ENCODE measurements around the gene IL6ST. TPM values are rescaled to one million over a fixed set of nuclear protein-coding genes. Genes with fewer than 3 reads are reported as not detected.

The IL6ST gene
- total and polyA plus RNA-seq, 4 donors, result 51.3 to 438 (median 109) TPM

DNA sequence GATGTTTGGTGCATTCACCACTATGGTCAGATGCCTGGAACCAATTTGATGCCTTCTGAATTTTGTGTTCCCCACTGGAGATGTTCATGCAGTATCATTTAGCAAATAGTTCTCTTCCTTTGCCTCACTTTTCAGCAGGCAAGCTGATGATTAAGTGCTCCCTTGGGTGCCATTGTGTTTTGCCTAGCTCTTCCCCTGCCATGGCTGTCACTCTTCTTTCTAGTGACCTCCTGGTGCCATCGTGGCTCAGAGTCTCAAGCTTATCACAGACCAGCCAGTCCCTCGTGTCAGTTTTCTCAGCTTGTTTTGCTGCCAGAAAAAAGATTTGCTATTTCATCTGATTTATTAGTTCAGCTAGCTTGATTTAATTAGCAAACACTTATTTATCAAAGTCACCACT lies 102.3 kb downstream of the IL6ST start:
- DNase-seq (ENCODE audit: low spot score), result no peak
- TF ChIP-seq HNF4A (conservative IDR thresholded peaks at IDR 0.05), result no peak
- TF ChIP-seq, protein P1, sequence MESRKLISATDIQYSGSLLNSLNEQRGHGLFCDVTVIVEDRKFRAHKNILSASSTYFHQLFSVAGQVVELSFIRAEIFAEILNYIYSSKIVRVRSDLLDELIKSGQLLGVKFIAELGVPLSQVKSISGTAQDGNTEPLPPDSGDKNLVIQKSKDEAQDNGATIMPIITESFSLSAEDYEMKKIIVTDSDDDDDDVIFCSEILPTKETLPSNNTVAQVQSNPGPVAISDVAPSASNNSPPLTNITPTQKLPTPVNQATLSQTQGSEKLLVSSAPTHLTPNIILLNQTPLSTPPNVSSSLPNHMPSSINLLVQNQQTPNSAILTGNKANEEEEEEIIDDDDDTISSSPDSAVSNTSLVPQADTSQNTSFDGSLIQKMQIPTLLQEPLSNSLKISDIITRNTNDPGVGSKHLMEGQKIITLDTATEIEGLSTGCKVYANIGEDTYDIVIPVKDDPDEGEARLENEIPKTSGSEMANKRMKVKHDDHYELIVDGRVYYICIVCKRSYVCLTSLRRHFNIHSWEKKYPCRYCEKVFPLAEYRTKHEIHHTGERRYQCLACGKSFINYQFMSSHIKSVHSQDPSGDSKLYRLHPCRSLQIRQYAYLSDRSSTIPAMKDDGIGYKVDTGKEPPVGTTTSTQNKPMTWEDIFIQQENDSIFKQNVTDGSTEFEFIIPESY (IDR thresholded peaks at IDR 0.05), result no peak
- TF ChIP-seq SP1 (IDR thresholded peaks at IDR 0.05), result no peak
- no peak for TF ChIP-seq JUND (IDR thresholded peaks at IDR 0.05)
- no peak for TF ChIP-seq YY1 (IDR thresholded peaks at IDR 0.05)
- TF ChIP-seq, protein P2, sequence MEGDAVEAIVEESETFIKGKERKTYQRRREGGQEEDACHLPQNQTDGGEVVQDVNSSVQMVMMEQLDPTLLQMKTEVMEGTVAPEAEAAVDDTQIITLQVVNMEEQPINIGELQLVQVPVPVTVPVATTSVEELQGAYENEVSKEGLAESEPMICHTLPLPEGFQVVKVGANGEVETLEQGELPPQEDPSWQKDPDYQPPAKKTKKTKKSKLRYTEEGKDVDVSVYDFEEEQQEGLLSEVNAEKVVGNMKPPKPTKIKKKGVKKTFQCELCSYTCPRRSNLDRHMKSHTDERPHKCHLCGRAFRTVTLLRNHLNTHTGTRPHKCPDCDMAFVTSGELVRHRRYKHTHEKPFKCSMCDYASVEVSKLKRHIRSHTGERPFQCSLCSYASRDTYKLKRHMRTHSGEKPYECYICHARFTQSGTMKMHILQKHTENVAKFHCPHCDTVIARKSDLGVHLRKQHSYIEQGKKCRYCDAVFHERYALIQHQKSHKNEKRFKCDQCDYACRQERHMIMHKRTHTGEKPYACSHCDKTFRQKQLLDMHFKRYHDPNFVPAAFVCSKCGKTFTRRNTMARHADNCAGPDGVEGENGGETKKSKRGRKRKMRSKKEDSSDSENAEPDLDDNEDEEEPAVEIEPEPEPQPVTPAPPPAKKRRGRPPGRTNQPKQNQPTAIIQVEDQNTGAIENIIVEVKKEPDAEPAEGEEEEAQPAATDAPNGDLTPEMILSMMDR (IDR thresholded peaks at IDR 0.05; ENCODE audit: low read depth, low read length, missing input control), result no peak
- no peak for TF ChIP-seq HNF4G (IDR thresholded peaks at IDR 0.05)
- no peak for TF ChIP-seq RXRA (IDR thresholded peaks at IDR 0.05)
- no peak for TF ChIP-seq GABPA (IDR thresholded peaks at IDR 0.05 in 1 of 2, conservative IDR thresholded peaks at IDR 0.05 in 1 of 2)
- TF ChIP-seq, protein P3, sequence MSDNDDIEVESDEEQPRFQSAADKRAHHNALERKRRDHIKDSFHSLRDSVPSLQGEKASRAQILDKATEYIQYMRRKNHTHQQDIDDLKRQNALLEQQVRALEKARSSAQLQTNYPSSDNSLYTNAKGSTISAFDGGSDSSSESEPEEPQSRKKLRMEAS (IDR thresholded peaks at IDR 0.05), result no peak
- TF ChIP-seq TAF1 (conservative IDR thresholded peaks at IDR 0.05), result no peak
- TF ChIP-seq, protein P4, sequence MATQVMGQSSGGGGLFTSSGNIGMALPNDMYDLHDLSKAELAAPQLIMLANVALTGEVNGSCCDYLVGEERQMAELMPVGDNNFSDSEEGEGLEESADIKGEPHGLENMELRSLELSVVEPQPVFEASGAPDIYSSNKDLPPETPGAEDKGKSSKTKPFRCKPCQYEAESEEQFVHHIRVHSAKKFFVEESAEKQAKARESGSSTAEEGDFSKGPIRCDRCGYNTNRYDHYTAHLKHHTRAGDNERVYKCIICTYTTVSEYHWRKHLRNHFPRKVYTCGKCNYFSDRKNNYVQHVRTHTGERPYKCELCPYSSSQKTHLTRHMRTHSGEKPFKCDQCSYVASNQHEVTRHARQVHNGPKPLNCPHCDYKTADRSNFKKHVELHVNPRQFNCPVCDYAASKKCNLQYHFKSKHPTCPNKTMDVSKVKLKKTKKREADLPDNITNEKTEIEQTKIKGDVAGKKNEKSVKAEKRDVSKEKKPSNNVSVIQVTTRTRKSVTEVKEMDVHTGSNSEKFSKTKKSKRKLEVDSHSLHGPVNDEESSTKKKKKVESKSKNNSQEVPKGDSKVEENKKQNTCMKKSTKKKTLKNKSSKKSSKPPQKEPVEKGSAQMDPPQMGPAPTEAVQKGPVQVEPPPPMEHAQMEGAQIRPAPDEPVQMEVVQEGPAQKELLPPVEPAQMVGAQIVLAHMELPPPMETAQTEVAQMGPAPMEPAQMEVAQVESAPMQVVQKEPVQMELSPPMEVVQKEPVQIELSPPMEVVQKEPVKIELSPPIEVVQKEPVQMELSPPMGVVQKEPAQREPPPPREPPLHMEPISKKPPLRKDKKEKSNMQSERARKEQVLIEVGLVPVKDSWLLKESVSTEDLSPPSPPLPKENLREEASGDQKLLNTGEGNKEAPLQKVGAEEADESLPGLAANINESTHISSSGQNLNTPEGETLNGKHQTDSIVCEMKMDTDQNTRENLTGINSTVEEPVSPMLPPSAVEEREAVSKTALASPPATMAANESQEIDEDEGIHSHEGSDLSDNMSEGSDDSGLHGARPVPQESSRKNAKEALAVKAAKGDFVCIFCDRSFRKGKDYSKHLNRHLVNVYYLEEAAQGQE (IDR thresholded peaks at IDR 0.05), result no peak
- no peak for TF ChIP-seq RAD21 (IDR thresholded peaks at IDR 0.05)
- no peak for TF ChIP-seq NR2F2 (IDR thresholded peaks at IDR 0.05)
- no peak for TF ChIP-seq FOXA2 (IDR thresholded peaks at IDR 0.05)
- H3K36me3 ChIP-seq (ENCODE audit: control insufficient read depth in 4 of 4, insufficient read depth in 3 of 4, low read depth in 1 of 4, low read length in 3 of 4), result no peaks in the 10 kb centered on the region
- H3K27ac ChIP-seq (ENCODE audit: low read depth in 1 of 2, low read length in 2 of 2), result no peak overlapping the region
- no peaks in the 10 kb centered on the region for H3K9me3 ChIP-seq (ENCODE audit: control insufficient read depth in 4 of 4, low read length in 3 of 4)
- no peaks in the 10 kb centered on the region for H3K27me3 ChIP-seq (ENCODE audit: control insufficient read depth in 4 of 4, insufficient read depth in 4 of 4, low read length in 3 of 4)
- no peaks in the 10 kb centered on the region for H3K4me1 ChIP-seq (ENCODE audit: control insufficient read depth in 4 of 4, insufficient read depth in 4 of 4, low read length in 3 of 4)
- H3K9ac ChIP-seq (ENCODE audit: low read depth in 1 of 2, low read length in 2 of 2), result no peak overlapping the region
- H3K4me3 ChIP-seq (ENCODE audit: low read depth in 1 of 3, low read length in 3 of 3), result no peak overlapping the region
- WGBS, result 69% methylated on average over 2 of the region's 2 CpGs

DNA sequence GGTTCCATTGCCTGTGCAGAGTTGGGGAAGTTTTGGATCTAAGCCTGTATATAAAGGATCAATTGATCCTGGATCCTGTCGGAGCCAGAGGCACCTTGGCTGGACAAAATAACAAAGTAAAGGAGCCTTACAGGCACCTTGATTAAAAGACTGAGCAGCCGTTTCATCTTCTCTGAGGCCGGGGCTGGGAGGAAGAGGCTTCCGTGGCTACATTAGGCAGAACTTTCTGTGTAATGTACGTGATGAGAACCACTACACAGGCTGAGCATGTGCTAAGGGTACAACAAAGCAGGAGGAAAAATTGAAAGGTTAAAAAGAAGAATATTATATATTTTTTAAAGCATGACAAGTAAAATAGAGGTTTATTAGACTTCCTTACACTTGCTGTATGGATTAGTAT lies 106.6 kb downstream of the IL6ST start:
- Histone ChIP-seq H3K9me3 (ENCODE audit: control insufficient read depth in 4 of 4, low read length in 3 of 4) (no peaks in the 10 kb centered on the region), H3K4me1 (ENCODE audit: control insufficient read depth in 4 of 4, insufficient read depth in 4 of 4, low read length in 3 of 4) (no peaks in the 10 kb centered on the region), H3K9ac (ENCODE audit: low read depth in 1 of 2, low read length in 2 of 2) (no peak overlapping the region), H3K27me3 (ENCODE audit: control insufficient read depth in 4 of 4, insufficient read depth in 4 of 4, low read length in 3 of 4) (no peaks in the 10 kb centered on the region), H3K4me3 (ENCODE audit: low read depth in 1 of 3, low read length in 3 of 3) (no peak overlapping the region), H3K27ac (ENCODE audit: low read depth in 1 of 2, low read length in 2 of 2) (no peak overlapping the region), H3K36me3 (ENCODE audit: control insufficient read depth in 4 of 4, insufficient read depth in 3 of 4, low read depth in 1 of 4, low read length in 3 of 4) (no peaks in the 10 kb centered on the region)
- WGBS, result 90% methylated on average over 5 of the region's 5 CpGs
- TF ChIP-seq, protein P3 (IDR thresholded peaks at IDR 0.05), result no peak
- TF ChIP-seq EGR1 (IDR thresholded peaks at IDR 0.05; ENCODE audit: low read depth in 2 of 2), result no peak
- TF ChIP-seq JUND (IDR thresholded peaks at IDR 0.05), result no peak
- DNase-seq (ENCODE audit: low spot score), result no peak

Measured in liver (tissue), 9 donors.